ENCODE measurements around the gene YAP1. TPM values are rescaled to one million over a fixed set of nuclear protein-coding genes. Genes with fewer than 3 reads are reported as not detected.

YAP1 gene
- total and polyA plus RNA-seq, 2 of the 4 experiments (the other 2 are of a cell fraction) = 121 to 251 TPM

DNA sequence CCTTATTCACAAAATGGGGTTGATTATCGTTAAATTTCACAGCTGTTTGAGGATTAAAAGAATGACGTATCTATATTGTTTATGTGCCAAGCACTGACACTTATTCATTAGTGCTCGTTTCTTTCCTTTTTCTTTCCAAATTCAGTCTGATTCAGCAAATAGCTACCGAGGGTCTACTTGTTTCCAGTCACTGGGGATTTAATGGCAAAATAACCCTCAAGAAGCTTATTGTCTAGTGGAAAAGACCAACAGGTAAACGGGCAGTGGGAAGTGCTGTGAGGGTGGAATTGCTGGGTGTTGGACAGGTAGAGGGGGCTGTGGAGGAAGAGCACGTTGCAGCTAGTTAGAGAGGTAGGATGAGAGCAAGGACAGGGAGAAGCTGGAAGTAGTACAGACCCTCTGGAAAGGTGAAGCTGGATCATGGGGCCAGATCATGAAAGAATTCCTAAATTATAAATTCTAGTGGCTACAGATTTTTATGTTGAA, 158.8 kb downstream of the YAP1 start:
- H3K14ac ChIP-seq (replicated peaks; ENCODE audit: low read depth, low read length) = 0 out of 2 replicates have a peak overlapping the region, but pooled peaks have one; percentile 52
- ChIA-PET CTCF (interaction anchor here (1.0 to 2.1 kb wide), 3 partner anchors 9 to 258 kb away, joined by 3 to 9 read pairs (median 4); no protein-coding TSS in a partner anchor), POLR2A (ENCODE audit: unreplicated experiment) (interaction anchor here (0.7 kb wide), 1 partner anchor 466 kb away, joined by 5 read pairs; no protein-coding TSS in a partner anchor)
- 0 out of 2 replicates have a peak overlapping the region, but pooled peaks have one; percentile 16 for H2BK120ac ChIP-seq (ENCODE audit: low read depth, low read length)
- peaks cover 8% of the 10 kb centered on the region for H3K4me1 ChIP-seq (ENCODE audit: control insufficient read depth, insufficient read depth, low read length)
- H2AK9ac ChIP-seq (replicated peaks; ENCODE audit: low read depth, low read length, poor library complexity) = peak overlapping the region; percentile 12
- H3K56ac ChIP-seq (ENCODE audit: extremely low read depth, insufficient read depth, low read length) = no peak overlapping the region
- H4K20me1 ChIP-seq (ENCODE audit: insufficient read depth, low read length) = no peaks in the 10 kb centered on the region
- peak overlapping the region in 1 of 2 experiments; percentile 26; a peak in 1 of 4 replicates for H4K8ac ChIP-seq (ENCODE audit: low read depth in 2 of 2, low read length in 2 of 2)
- intact Hi-C loops (cut with micrococcal nuclease) (no loop called here), in situ Hi-C loops (cut with MboI; ENCODE audit: low sequenced_read_pairs) (no loop called here), dilution Hi-C loops (cut with HindIII; ENCODE audit: low sequenced_read_pairs, unreplicated experiment) (no loop called here)
- ATAC-seq (ENCODE audit: low read depth) (no peak), DNase-seq (no peak)
- no peaks in the 10 kb centered on the region; a peak in 1 of 4 replicates for H3K79me1 ChIP-seq (ENCODE audit: low read depth in 1 of 2, low read length in 2 of 2)
- H3K9ac ChIP-seq (ENCODE audit: low read depth, low read length) = no peak overlapping the region
- no peak overlapping the region for H4K91ac ChIP-seq (ENCODE audit: insufficient read depth, low read depth, low read length)
- H3K4me2 ChIP-seq (ENCODE audit: low read depth, low read length) = peak overlapping the region; percentile 81
- no peak overlapping the region; the same call in 1 of the 2 replicates for H3K18ac ChIP-seq (ENCODE audit: low read depth, low read length)
- no peaks in the 10 kb centered on the region; the same call in 1 of the 2 replicates for H3K9me1 ChIP-seq (ENCODE audit: insufficient read depth, low read length)
- H2AK5ac ChIP-seq (ENCODE audit: low read depth, low read length) = peak overlapping the region; percentile 59; the same call in 1 of the 2 replicates
- WGBS, 2 experiments (ENCODE audit: extremely low coverage in 2 of 2, insufficient read length in 1 of 2) = 57% methylated on average over 1 of the region's 6 CpGs; no CpG with 5 or more reads in 1 of the 2 experiments
- no peaks in the 10 kb centered on the region for H3K9me3 ChIP-seq (ENCODE audit: control insufficient read depth, insufficient read depth, low read length)
- no peak overlapping the region for H3K27ac ChIP-seq (ENCODE audit: insufficient read depth, low read length)
- no peak overlapping the region for H2BK5ac ChIP-seq (ENCODE audit: low read depth, low read length, poor library complexity, severe bottlenecking)
- H2AFZ ChIP-seq (replicated peaks; ENCODE audit: low read length, poor library complexity) = peak overlapping the region; percentile 93
- no peak overlapping the region for H3K23ac ChIP-seq (ENCODE audit: low read depth, low read length)
- H3K4me3 ChIP-seq (ENCODE audit: insufficient read depth, low read depth, low read length) = peak overlapping the region; percentile 44
- H2BK15ac ChIP-seq (ENCODE audit: low read depth, low read length) = no peak overlapping the region; the same call in 2 of the 3 replicates
- no peak overlapping the region for H2BK20ac ChIP-seq (ENCODE audit: low read depth, low read length)
- BruUV-seq (replicated peaks) = no TSS peak
- H3K36me3 ChIP-seq (ENCODE audit: control insufficient read depth, insufficient read depth, low read length) = no peaks in the 10 kb centered on the region
- H3K27me3 ChIP-seq (ENCODE audit: control insufficient read depth, insufficient read depth, low read length) = no peaks in the 10 kb centered on the region
- no peak overlapping the region for H4K5ac ChIP-seq (ENCODE audit: low read depth, low read length)
- no peak for TF ChIP-seq RFX5 (IDR thresholded peaks at IDR 0.05; ENCODE audit: low read depth, low read length)
- TF ChIP-seq CEBPB (IDR thresholded peaks at IDR 0.05; ENCODE audit: low read depth, low read length) = no peak
- TF ChIP-seq SMC3 (IDR thresholded peaks at IDR 0.05; ENCODE audit: low read depth, low read length) = no peak
- no peak for TF ChIP-seq MXI1 (IDR thresholded peaks at IDR 0.05; ENCODE audit: borderline replicate concordance, low read depth, low read length)
- no peak for TF ChIP-seq POLR2A (IDR thresholded peaks at IDR 0.05; ENCODE audit: low read depth, low read length)
- TF ChIP-seq RCOR1 (IDR thresholded peaks at IDR 0.05; ENCODE audit: insufficient replicate concordance, low read length) = no peak
- TF ChIP-seq, protein P1, sequence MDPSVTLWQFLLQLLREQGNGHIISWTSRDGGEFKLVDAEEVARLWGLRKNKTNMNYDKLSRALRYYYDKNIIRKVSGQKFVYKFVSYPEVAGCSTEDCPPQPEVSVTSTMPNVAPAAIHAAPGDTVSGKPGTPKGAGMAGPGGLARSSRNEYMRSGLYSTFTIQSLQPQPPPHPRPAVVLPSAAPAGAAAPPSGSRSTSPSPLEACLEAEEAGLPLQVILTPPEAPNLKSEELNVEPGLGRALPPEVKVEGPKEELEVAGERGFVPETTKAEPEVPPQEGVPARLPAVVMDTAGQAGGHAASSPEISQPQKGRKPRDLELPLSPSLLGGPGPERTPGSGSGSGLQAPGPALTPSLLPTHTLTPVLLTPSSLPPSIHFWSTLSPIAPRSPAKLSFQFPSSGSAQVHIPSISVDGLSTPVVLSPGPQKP (IDR thresholded peaks at IDR 0.05; ENCODE audit: borderline replicate concordance, low read depth, low read length) = no peak
- no peak for TF ChIP-seq BHLHE40 (IDR thresholded peaks at IDR 0.05; ENCODE audit: low read depth, low read length)
- H3K4ac ChIP-seq (ENCODE audit: low read depth, low read length) = no peak overlapping the region; the same call in 1 of the 2 replicates
